LNCaP clone FGC (cell line): ENCODE data around the gene MAVS.

ENCODE experiments used
- DNase-seq: peaks from one replicate; pipeline ENCODE4 v3.0.0-alpha.2; 2011; ENCODE audit warnings: low read depth
- H3K4me3 ChIP-seq: 2 replicates; pipeline ENCODE4 v1.5.1; 2011; ENCODE audit warnings: mild to moderate bottlenecking, low read depth, low read length, control low read depth
- TF ChIP-seq, protein P1 (sequence below): IDR thresholded peaks from 2 replicates; pipeline ENCODE4 v1.5.1; 2012; ENCODE audit warnings: mild to moderate bottlenecking; ENCODE audit not compliant: control insufficient read depth, insufficient read depth; ENCODE audit errors: extremely low read depth

MAVS gene

DNA sequence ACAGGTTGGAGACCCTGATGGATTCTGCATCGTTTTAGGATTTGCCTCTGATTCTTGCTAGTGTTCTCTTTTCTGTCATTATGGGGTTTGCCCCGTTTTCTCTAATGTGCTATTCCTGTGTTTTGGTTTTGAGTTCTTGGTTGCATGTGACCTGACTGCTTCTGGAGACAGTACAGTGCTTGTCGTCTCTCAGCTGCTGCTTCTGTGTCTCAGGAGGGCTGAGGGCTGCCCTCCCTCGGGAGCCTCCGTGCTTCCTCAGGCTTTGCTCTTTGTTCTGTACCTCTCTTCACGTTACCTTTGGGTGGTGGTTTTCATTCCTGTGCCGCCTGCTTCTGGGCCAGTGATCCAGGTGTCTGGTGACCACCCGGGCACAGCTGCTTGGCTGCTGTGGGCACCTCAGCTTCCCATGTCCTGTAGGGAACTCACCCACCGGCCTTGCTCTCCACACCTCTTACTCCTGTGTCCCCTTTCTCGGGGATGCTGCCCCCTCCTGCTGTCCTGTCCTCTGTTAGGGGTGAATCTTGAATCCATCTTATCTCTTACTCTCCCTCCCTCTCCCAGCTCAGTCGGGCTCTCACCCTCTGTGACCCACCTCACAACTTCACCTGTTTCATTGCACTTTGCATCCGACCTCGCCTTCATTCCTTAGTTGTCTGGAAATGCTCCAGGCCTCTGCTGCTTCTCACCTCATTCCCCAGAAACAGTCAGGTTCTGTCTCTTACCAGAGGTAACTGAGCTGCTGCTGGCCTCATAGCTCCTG is 75.8 kb downstream of the MAVS start:
- H3K4me3 ChIP-seq = no peak overlapping the region
- no peak for DNase-seq
- TF ChIP-seq, protein P1, sequence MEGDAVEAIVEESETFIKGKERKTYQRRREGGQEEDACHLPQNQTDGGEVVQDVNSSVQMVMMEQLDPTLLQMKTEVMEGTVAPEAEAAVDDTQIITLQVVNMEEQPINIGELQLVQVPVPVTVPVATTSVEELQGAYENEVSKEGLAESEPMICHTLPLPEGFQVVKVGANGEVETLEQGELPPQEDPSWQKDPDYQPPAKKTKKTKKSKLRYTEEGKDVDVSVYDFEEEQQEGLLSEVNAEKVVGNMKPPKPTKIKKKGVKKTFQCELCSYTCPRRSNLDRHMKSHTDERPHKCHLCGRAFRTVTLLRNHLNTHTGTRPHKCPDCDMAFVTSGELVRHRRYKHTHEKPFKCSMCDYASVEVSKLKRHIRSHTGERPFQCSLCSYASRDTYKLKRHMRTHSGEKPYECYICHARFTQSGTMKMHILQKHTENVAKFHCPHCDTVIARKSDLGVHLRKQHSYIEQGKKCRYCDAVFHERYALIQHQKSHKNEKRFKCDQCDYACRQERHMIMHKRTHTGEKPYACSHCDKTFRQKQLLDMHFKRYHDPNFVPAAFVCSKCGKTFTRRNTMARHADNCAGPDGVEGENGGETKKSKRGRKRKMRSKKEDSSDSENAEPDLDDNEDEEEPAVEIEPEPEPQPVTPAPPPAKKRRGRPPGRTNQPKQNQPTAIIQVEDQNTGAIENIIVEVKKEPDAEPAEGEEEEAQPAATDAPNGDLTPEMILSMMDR = no peak

DNA sequence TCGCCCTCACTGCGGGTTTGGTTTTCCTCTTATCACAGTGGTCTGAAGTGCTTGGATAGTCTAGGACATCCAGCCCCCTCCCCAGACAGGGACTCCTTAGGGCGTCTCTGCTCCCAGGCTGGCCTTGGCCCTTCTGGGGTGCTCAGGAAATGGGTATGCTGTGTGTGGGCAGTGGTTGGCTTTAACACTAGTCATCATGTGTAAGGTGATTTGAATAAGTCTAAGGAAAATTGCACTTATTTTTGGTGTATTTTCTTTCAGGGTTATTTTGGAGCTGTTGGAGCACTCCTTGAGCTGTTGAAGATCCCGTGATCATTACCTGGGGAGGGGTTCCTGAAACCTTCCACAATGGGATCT is 76.3 kb downstream of the MAVS start:
- H3K4me3 ChIP-seq = no peak overlapping the region
- TF ChIP-seq, protein P1 = no peak

DNA sequence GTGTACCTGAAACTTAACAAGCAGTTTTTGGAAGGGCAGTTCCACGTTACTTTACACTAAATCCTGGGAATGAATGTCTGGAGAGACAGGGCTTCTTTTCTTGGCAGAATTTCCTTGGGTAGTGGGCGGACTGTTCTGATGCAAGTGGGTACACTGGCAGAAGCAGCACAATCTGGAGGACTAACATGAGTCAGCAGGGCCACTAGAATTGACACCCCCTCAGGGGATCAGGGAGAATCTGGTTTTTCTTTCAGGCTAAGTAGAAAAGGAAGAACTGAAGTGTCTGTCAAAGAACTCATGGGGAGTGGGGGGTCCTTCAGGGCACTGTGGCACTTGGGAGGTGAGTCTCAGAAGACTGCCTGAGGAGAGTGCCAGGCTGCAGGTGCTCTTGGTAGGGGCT is 77.2 kb downstream of the MAVS start:
- TF ChIP-seq, protein P1 = no peak
- no peak overlapping the region for H3K4me3 ChIP-seq
- DNase-seq = peak; percentile 27

More for the DNA sequence above, 76.3 kb downstream of the MAVS start:
- no peak for DNase-seq

DNA sequence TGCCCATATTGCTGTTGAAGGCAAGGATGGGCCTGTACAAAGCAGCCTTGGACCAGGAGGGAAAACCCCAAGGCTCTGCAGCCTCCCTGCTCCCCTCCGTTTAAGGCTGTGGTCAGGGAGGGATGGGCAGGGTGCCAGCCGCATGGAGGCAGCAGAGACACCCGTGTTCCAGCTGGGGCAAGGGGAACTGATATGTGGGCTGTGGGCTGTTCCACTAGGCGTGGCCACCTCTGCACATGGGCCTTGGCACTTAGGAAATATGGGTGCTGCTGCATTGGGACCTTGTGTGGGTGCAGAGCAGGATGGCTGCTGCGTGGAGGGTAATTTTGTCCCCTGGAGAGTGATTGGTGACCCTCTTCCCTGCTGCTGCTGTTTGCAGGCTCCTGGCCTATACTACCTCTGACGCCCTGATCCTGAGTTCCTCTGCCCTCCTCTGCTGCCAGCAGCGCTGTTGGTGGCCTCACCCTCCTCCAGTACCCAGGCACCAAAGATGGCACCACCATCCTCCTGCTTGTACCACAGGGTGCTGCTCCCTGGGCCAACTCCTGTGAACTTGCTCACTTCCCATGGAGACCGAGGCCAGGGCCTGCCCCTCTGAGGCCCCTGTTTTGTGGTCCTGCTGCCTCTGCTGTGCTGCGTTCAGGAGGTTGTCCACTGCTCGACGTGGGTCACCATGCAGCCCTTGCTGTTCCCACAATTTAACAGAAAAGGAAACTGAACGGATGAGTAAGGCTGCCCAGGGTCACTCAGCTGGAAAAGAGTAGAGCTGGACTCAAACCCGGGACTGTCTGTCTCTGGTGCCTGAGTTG is 77.9 kb downstream of the MAVS start:
- TF ChIP-seq, protein P1 = no peak

DNA sequence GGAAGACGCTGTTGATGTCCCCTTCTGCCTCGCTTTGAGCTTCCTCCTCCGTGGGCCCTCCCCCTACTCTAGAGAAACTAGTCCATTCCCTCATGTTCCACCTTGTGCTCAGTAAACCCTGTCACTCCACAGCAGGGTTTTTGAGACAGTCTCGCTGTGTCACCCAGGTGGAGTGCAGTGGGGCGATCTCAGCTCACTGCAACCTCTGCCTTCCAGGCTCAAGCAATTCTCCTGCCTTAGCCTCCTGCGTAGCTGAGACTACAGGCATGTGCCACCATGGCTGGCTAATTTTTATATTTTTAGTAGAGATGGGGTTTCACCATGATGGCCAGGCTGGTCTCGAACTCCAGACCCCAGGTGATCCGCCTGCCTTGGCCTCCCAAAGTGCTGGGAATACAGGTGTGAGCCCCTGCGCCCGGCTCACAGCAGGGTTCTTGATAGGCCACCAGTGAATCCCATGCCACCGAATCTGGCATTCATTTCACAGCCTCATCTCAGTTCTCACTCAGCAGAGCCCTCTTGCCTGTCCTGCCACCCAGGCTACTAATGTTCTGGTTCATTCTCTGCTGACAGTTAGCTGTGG is 78.6 kb downstream of the MAVS start:
- H3K4me3 ChIP-seq = no peak overlapping the region
- TF ChIP-seq, protein P1 = no peak
- DNase-seq = no peak

More for the DNA sequence above, 77.9 kb downstream of the MAVS start:
- DNase-seq = no peak
- no peak overlapping the region for H3K4me3 ChIP-seq
